SK-N-SH treated with all-trans-retinoic acid at 6 μM for 48 hours (cell line): ENCODE results near the gene CLDN3.

Experiments used
- ATAC-seq: fragments of 200-7000 bp; cut with Tn5 transposase; 3 replicates; pipeline ENCODE4 v1.9.1; 2020; ENCODE audit warnings: mild to moderate bottlenecking, moderate library complexity
- ARNTL ChIP-seq: fragments of 450-650 bp; formaldehyde crosslinking; IDR thresholded peaks from 2 replicates; pipeline ENCODE4 v1.5.0; 2020; ENCODE audit warnings: low read depth, mild to moderate bottlenecking, moderate library complexity, borderline replicate concordance
- BACH2 ChIP-seq: fragments of 250-450 bp; sonication (Bioruptor Pico); IDR thresholded peaks from 2 replicates; pipeline ENCODE4 v1.9.0; 2021; ENCODE audit warnings: mild to moderate bottlenecking, borderline replicate concordance
- CREB5 ChIP-seq: fragments of 250-450 bp; sonication (Bioruptor Pico); IDR thresholded peaks from 2 replicates; pipeline ENCODE4 v1.5.1; 2020; ENCODE audit warnings: low read depth, mild to moderate bottlenecking, moderate library complexity
- CSDC2 ChIP-seq: fragments of 250-450 bp; sonication (Bioruptor Pico); IDR thresholded peaks from 2 replicates; pipeline ENCODE4 v1.5.0; 2020; ENCODE audit warnings: mild to moderate bottlenecking, moderate library complexity
- ESRRG ChIP-seq: fragments of 250-450 bp; sonication (Bioruptor Pico); IDR thresholded peaks from 2 replicates; pipeline ENCODE4 v1.6.1; 2021; ENCODE audit warnings: mild to moderate bottlenecking
- GLIS3 ChIP-seq: fragments of 250-450 bp; sonication (Bioruptor Pico); IDR thresholded peaks from 2 replicates; pipeline ENCODE4 v1.5.0; 2020; ENCODE audit warnings: mild to moderate bottlenecking, moderate library complexity
- ISL1 ChIP-seq: fragments of 250-450 bp; sonication (Bioruptor Pico); IDR thresholded peaks from 2 replicates; pipeline ENCODE4 v2.1.2; 2022; ENCODE audit warnings: mild to moderate bottlenecking, moderate library complexity
- OSR1 ChIP-seq: fragments of 250-450 bp; sonication (Bioruptor Pico); IDR thresholded peaks from 2 replicates; pipeline ENCODE4 v1.8.0; 2022; ENCODE audit warnings: moderate library complexity, mild to moderate bottlenecking, inconsistent platforms
- POU6F1 ChIP-seq: fragments of 250-450 bp; sonication (Bioruptor Pico); IDR thresholded peaks from 2 replicates; pipeline ENCODE4 v1.8.0; 2021; ENCODE audit warnings: low read depth, mild to moderate bottlenecking, moderate library complexity, borderline replicate concordance
- PPARA ChIP-seq: fragments of 250-450 bp; sonication (Bioruptor Pico); IDR thresholded peaks from 2 replicates; pipeline ENCODE4 v1.5.0; 2020; ENCODE audit warnings: mild to moderate bottlenecking, borderline replicate concordance
- RARB ChIP-seq: fragments of 250-450 bp; sonication (Bioruptor Pico); IDR thresholded peaks from 2 replicates; pipeline ENCODE4 v1.8.0; 2021; ENCODE audit warnings: mild to moderate bottlenecking, moderate library complexity
- SNAI2 ChIP-seq: fragments of 250-450 bp; sonication (Bioruptor Pico); IDR thresholded peaks from 2 replicates; pipeline ENCODE4 v1.5.0; 2020; ENCODE audit warnings: mild to moderate bottlenecking, moderate library complexity
- TOX ChIP-seq: fragments of 250-450 bp; sonication (Bioruptor Pico); IDR thresholded peaks from 2 replicates; pipeline ENCODE4 v1.8.0; 2021; ENCODE audit warnings: mild to moderate bottlenecking, moderate library complexity, borderline replicate concordance
- ZC3H10 ChIP-seq: fragments of 250-450 bp; sonication (Bioruptor Pico); IDR thresholded peaks from 2 replicates; pipeline ENCODE4 v1.5.1; 2021; ENCODE audit warnings: mild to moderate bottlenecking, moderate library complexity
- ZFP3 ChIP-seq: fragments of 250-450 bp; sonication (Bioruptor Pico); IDR thresholded peaks from 2 replicates; pipeline ENCODE4 v1.5.0; 2020; ENCODE audit warnings: mild to moderate bottlenecking, moderate library complexity
- ZNF70 ChIP-seq: fragments of 450-650 bp; formaldehyde crosslinking; IDR thresholded peaks from 2 replicates; pipeline ENCODE4 v1.5.0; 2020; ENCODE audit warnings: mild to moderate bottlenecking, moderate library complexity
- ZNF8 ChIP-seq: fragments of 450-650 bp; formaldehyde crosslinking; IDR thresholded peaks from 2 replicates; pipeline ENCODE4 v1.5.0; 2020; ENCODE audit warnings: mild to moderate bottlenecking, moderate library complexity
- TF ChIP-seq, protein P1 (sequence below): fragments of 250-450 bp; sonication (Bioruptor Pico); IDR thresholded peaks from 2 replicates; pipeline ENCODE4 v1.5.0; 2020; ENCODE audit warnings: mild to moderate bottlenecking, moderate library complexity
- TF ChIP-seq, protein P2 (sequence below): fragments of 250-450 bp; sonication (Bioruptor Pico); IDR thresholded peaks from 2 replicates; pipeline ENCODE4 v1.5.1; 2021; ENCODE audit warnings: mild to moderate bottlenecking, moderate library complexity
- TF ChIP-seq, protein P3 (sequence below): fragments of 250-450 bp; sonication (Bioruptor Pico); IDR thresholded peaks from 2 replicates; pipeline ENCODE4 v1.8.0; 2020; ENCODE audit warnings: mild to moderate bottlenecking, moderate library complexity, borderline replicate concordance

The CLDN3 gene

DNA sequence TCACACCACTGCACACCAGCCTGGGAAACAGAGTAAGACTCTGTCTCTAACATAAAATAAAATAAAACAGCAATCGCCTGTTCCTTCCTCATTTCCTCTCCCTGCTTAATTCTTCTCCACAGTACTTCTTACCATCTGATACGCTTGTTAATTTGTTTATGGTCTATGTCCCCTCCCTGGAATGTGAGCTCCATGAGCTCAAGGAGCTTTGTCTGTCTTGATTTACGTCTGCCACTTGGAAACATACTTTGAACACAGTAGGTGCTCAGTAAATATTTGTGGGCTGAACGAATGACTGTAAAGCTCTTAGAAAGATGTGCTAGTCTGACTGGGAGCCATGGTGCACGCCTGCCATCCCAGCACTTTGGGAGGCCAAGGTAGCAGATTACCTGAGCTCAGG lies 41.5 kb downstream of the CLDN3 start:
- ATAC-seq: no peak
- TF ChIP-seq, protein P1, sequence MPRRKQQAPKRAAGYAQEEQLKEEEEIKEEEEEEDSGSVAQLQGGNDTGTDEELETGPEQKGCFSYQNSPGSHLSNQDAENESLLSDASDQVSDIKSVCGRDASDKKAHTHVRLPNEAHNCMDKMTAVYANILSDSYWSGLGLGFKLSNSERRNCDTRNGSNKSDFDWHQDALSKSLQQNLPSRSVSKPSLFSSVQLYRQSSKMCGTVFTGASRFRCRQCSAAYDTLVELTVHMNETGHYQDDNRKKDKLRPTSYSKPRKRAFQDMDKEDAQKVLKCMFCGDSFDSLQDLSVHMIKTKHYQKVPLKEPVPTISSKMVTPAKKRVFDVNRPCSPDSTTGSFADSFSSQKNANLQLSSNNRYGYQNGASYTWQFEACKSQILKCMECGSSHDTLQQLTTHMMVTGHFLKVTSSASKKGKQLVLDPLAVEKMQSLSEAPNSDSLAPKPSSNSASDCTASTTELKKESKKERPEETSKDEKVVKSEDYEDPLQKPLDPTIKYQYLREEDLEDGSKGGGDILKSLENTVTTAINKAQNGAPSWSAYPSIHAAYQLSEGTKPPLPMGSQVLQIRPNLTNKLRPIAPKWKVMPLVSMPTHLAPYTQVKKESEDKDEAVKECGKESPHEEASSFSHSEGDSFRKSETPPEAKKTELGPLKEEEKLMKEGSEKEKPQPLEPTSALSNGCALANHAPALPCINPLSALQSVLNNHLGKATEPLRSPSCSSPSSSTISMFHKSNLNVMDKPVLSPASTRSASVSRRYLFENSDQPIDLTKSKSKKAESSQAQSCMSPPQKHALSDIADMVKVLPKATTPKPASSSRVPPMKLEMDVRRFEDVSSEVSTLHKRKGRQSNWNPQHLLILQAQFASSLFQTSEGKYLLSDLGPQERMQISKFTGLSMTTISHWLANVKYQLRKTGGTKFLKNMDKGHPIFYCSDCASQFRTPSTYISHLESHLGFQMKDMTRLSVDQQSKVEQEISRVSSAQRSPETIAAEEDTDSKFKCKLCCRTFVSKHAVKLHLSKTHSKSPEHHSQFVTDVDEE: no peak
- no peak for TF ChIP-seq RARB (CRISPR knock-in tag)
- no peak for TF ChIP-seq ISL1 (CRISPR knock-in tag)
- no peak for TF ChIP-seq ZNF70 (CRISPR knock-in tag)
- no peak for TF ChIP-seq ARNTL (CRISPR knock-in tag)

GRCh38 chr7:73727952-73728351 lies 42.1 kb downstream of the CLDN3 start:
- ATAC-seq: no peak
- no peak for TF ChIP-seq TOX
- TF ChIP-seq GLIS3: no peak
- no peak for TF ChIP-seq ZFP3 (CRISPR knock-in tag)
- no peak for TF ChIP-seq OSR1
- TF ChIP-seq, protein P2, sequence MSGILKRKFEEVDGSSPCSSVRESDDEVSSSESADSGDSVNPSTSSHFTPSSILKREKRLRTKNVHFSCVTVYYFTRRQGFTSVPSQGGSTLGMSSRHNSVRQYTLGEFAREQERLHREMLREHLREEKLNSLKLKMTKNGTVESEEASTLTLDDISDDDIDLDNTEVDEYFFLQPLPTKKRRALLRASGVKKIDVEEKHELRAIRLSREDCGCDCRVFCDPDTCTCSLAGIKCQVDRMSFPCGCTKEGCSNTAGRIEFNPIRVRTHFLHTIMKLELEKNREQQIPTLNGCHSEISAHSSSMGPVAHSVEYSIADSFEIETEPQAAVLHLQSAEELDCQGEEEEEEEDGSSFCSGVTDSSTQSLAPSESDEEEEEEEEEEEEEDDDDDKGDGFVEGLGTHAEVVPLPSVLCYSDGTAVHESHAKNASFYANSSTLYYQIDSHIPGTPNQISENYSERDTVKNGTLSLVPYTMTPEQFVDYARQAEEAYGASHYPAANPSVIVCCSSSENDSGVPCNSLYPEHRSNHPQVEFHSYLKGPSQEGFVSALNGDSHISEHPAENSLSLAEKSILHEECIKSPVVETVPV: no peak
- TF ChIP-seq POU6F1 (CRISPR knock-in tag): no peak
- no peak for TF ChIP-seq ISL1 (CRISPR knock-in tag)
- no peak for TF ChIP-seq CREB5 (CRISPR knock-in tag)

DNA sequence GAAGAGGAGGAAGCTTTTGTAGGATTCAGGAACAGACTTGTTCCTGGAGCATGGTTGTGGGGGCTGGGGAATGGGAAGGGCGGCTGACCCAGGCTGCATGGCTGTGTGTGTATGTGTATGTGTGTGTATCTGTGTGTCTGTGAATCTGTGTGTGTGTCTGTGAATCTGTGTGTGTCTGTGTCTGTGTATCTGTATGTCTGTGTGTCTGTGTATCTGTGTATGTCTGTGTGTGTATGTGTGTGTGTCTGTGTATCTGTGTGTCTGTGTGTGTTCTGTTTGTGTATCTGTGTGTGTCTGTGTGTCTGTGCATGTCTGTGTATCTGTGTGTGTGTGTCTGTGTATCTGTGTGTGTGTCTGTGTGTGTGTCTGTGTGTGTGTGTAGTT lies 44.0 kb downstream of the CLDN3 start:
- no peak for TF ChIP-seq ZC3H10 (CRISPR knock-in tag)
- ATAC-seq: peak; percentile 31

DNA sequence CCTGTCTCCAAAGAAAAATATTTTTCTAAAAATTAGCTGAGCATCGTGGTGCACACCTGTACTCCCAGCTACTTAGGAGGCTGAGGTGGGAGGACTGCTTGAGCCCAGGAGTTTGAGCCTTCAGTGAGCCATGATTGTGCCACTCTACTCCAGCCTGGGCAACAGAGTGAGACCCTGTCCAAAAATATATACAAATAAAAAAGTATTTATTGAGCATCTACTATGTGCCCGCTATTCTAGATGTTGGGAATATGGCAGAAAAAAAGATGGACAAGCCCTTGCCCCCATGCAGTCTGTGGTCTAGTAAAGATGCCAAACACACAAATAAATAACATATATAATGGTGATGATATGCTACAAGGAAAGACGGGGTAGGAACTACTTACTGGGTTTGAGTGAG lies 46.3 kb downstream of the CLDN3 start:
- ATAC-seq: no peak

More for the DNA sequence above, 46.3 kb downstream of the CLDN3 start:
- TF ChIP-seq BACH2 (CRISPR knock-in tag) (no peak), ESRRG (CRISPR knock-in tag) (no peak), ISL1 (CRISPR knock-in tag) (no peak), SNAI2 (CRISPR knock-in tag) (no peak), POU6F1 (CRISPR knock-in tag) (no peak), PPARA (CRISPR knock-in tag) (no peak), ZNF70 (CRISPR knock-in tag) (no peak), ZNF8 (no peak), CSDC2 (CRISPR knock-in tag) (no peak), TOX (no peak), GLIS3 (no peak), ARNTL (CRISPR knock-in tag) (no peak), RARB (CRISPR knock-in tag) (no peak), OSR1 (no peak)
- TF ChIP-seq, protein P2: no peak
- TF ChIP-seq, protein P3, sequence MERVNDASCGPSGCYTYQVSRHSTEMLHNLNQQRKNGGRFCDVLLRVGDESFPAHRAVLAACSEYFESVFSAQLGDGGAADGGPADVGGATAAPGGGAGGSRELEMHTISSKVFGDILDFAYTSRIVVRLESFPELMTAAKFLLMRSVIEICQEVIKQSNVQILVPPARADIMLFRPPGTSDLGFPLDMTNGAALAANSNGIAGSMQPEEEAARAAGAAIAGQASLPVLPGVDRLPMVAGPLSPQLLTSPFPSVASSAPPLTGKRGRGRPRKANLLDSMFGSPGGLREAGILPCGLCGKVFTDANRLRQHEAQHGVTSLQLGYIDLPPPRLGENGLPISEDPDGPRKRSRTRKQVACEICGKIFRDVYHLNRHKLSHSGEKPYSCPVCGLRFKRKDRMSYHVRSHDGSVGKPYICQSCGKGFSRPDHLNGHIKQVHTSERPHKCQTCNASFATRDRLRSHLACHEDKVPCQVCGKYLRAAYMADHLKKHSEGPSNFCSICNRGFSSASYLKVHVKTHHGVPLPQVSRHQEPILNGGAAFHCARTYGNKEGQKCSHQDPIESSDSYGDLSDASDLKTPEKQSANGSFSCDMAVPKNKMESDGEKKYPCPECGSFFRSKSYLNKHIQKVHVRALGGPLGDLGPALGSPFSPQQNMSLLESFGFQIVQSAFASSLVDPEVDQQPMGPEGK (CRISPR knock-in tag): no peak
- TF ChIP-seq, protein P1: no peak
